Measurements from ENCODE around the gene ACAD10. TPM values are rescaled to one million over a fixed set of nuclear protein-coding genes. Genes with fewer than 3 reads are reported as not detected.

The ACAD10 gene
- total RNA-seq, 2 donors from 2014 or later: 37.0 to 42.6 TPM

DNA sequence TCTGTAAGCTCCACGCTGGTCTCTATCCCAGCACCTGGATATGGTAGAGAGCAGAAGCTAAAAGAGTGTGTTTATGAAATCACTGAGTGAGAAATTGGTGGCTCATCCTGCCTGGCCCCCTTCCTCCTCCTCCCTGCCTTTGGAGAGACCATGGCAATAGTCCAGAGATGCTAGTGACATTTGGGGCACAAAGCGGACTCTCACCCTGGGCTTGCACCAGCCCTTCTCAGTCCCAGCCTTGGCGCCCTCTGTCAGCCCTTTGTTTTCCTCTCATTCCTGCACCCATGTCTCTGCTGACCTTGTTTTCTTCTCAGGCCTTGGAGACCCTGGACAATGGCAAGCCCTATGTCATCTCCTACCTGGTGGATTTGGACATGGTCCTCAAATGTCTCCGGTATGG, 99.1 kb downstream of the ACAD10 start:
- H3K4me1 ChIP-seq: peaks cover 3% of the 10 kb centered on the region
- intact Hi-C loops (cut with DNase I): loop anchor here (5.0 kb wide), 1 partner anchor 33 kb away; no protein-coding TSS in a partner anchor
- TF ChIP-seq, protein P1, sequence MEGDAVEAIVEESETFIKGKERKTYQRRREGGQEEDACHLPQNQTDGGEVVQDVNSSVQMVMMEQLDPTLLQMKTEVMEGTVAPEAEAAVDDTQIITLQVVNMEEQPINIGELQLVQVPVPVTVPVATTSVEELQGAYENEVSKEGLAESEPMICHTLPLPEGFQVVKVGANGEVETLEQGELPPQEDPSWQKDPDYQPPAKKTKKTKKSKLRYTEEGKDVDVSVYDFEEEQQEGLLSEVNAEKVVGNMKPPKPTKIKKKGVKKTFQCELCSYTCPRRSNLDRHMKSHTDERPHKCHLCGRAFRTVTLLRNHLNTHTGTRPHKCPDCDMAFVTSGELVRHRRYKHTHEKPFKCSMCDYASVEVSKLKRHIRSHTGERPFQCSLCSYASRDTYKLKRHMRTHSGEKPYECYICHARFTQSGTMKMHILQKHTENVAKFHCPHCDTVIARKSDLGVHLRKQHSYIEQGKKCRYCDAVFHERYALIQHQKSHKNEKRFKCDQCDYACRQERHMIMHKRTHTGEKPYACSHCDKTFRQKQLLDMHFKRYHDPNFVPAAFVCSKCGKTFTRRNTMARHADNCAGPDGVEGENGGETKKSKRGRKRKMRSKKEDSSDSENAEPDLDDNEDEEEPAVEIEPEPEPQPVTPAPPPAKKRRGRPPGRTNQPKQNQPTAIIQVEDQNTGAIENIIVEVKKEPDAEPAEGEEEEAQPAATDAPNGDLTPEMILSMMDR (IDR thresholded peaks at IDR 0.05): no peak
- no peak overlapping the region for H3K9ac ChIP-seq (ENCODE audit: low read depth in 2 of 2, low read length in 2 of 2)
- no peak overlapping the region for H3K4me3 ChIP-seq
- H3K36me3 ChIP-seq: peaks cover 17% of the 10 kb centered on the region
- H3K27me3 ChIP-seq: no peaks in the 10 kb centered on the region
- no peak overlapping the region for H3K27ac ChIP-seq
- no peaks in the 10 kb centered on the region for H3K9me3 ChIP-seq
- no peak for DNase-seq

- Histone ChIP-seq H3K27me3 (no peaks in the 10 kb centered on the region), H3K4me1 (no peaks in the 10 kb centered on the region), H3K27ac (no peak overlapping the region), H3K9ac (ENCODE audit: low read depth in 2 of 2, low read length in 2 of 2) (no peak overlapping the region), H3K9me3 (no peaks in the 10 kb centered on the region), H3K36me3 (peaks cover 17% of the 10 kb centered on the region), H3K4me3 (no peak overlapping the region)
- DNase-seq: no peak
- intact Hi-C loops (cut with DNase I): loop anchor here (5.0 kb wide), 1 partner anchor 33 kb away; no protein-coding TSS in a partner anchor
- TF ChIP-seq, protein P1 (IDR thresholded peaks at IDR 0.05): no peak
Measured at GRCh38 chr12:111785651-111786050, 99.8 kb downstream of the ACAD10 start.

DNA sequence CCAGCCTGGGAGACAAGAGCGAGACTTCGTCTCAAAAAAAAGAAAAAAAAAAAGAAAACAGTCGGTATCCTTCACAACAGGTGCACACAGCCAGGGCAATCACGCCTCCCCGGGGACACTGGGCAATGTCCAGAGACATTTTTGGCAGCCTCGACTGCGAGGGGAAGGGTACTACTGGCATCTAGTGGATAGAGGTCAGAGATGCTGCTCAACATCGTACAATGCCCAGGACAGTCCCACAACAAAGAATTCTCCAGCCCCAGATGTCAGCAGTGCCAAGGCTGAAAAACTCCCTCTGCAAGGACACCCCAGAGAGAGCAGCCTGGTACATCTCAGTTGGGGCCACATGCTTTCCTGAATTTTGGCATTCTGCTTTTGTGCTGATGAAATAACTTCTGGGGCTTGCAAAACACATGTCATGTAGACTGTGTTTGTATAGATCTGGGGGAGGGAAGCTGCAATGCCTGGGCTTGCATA, 102.4 kb downstream of the ACAD10 start:
- no peaks in the 10 kb centered on the region for H3K27me3 ChIP-seq
- H3K4me3 ChIP-seq: no peak overlapping the region
- H3K36me3 ChIP-seq: peaks cover 26% of the 10 kb centered on the region
- TF ChIP-seq, protein P1 (IDR thresholded peaks at IDR 0.05): no peak
- H3K27ac ChIP-seq: peak overlapping the region; percentile 12
- no peak overlapping the region for H3K9ac ChIP-seq (ENCODE audit: low read depth in 2 of 2, low read length in 2 of 2)
- intact Hi-C loops (cut with DNase I): loop anchor here (5.0 kb wide), 1 partner anchor 36 kb away; no protein-coding TSS in a partner anchor
- no peaks in the 10 kb centered on the region for H3K9me3 ChIP-seq
- no peaks in the 10 kb centered on the region for H3K4me1 ChIP-seq
- no peak for DNase-seq

GRCh38 chr12:111789779-111790178, 103.9 kb downstream of the ACAD10 start:
- H3K9me3 ChIP-seq: no peaks in the 10 kb centered on the region
- DNase-seq: no peak
- no peak overlapping the region for H3K9ac ChIP-seq (ENCODE audit: low read depth in 2 of 2, low read length in 2 of 2)
- H3K36me3 ChIP-seq: peaks cover 13% of the 10 kb centered on the region
- no peak overlapping the region for H3K27ac ChIP-seq
- intact Hi-C loops (cut with DNase I): loop anchor here (5.0 kb wide), 1 partner anchor 37 kb away; no protein-coding TSS in a partner anchor
- no peak overlapping the region for H3K4me3 ChIP-seq
- TF ChIP-seq, protein P1 (IDR thresholded peaks at IDR 0.05): no peak
- H3K4me1 ChIP-seq: no peaks in the 10 kb centered on the region
- no peaks in the 10 kb centered on the region for H3K27me3 ChIP-seq

- Histone ChIP-seq H3K27ac (no peak overlapping the region), H3K27me3 (no peaks in the 10 kb centered on the region), H3K4me3 (no peak overlapping the region), H3K4me1 (no peaks in the 10 kb centered on the region), H3K9me3 (no peaks in the 10 kb centered on the region), H3K36me3 (peaks cover 9% of the 10 kb centered on the region), H3K9ac (ENCODE audit: low read depth in 2 of 2, low read length in 2 of 2) (no peak overlapping the region)
- TF ChIP-seq, protein P1 (IDR thresholded peaks at IDR 0.05): no peak
- intact Hi-C loops (cut with DNase I): no loop called here
- no peak for DNase-seq
Measured at GRCh38 chr12:111791507-111791906, 105.7 kb downstream of the ACAD10 start.
